Bone marrow (tissue), 2 donors: Measurements from ENCODE around the gene FGFR2.

Experiments used
- DNase-seq, 2 donors: peaks; one replicate each; lab custom pipeline; 2025; lab: John Stamatoyannopoulos, UW

The FGFR2 gene

DNA sequence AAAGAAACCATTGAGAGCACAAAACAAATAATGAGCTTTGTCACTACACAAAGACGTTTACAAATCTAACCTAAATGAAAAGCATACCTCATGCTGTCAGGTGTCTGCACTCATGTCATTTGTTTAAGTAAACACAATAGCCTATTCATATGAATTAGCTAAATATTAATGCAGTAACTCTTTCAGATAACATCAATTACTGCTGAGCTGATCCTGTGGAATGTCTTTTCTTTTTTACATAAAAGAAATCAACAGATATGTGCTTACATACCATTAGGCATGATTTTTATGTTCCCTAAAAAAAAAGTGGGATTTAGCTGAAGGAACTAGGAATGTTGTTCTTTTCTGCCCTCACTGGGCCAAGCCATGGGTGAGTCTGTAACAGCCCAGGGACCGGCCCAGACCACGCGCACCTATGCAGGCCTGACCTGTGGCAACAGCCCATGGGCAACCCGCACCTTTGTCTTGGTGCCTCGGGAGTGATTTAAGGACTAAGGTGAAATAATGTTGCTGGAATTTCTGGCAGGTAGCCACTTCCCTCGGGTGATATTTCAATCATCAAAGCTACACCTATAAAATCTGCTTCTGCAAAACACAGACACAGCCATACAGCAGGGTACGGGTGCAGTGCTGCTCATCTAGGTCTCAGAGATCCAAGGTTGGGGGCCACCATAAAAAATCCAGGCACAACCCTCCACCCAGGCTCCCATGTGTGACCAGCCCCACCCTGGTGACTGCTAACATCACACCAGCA, 44.6 kb downstream of the FGFR2 start:
- DNase-seq = no peak

DNA sequence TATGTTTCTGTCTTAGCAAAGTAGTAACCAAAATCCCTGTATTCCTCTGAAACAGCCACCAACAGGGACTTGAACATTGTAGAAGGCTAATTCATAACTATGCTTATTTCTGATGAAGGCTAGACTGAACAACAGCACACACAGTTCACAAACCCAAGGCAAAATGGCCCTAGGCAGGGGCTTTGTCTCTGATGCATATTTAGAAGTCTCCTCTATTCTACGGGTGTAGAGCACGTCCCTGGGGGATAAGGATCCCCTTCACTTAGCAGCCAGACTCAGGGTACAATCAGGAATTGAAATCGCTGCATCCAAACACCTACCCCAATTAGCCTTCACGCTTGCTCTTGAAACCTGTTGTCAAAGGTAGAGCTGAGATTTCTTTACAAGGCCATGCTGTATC, 45.5 kb downstream of the FGFR2 start:
- DNase-seq = no peak

DNA sequence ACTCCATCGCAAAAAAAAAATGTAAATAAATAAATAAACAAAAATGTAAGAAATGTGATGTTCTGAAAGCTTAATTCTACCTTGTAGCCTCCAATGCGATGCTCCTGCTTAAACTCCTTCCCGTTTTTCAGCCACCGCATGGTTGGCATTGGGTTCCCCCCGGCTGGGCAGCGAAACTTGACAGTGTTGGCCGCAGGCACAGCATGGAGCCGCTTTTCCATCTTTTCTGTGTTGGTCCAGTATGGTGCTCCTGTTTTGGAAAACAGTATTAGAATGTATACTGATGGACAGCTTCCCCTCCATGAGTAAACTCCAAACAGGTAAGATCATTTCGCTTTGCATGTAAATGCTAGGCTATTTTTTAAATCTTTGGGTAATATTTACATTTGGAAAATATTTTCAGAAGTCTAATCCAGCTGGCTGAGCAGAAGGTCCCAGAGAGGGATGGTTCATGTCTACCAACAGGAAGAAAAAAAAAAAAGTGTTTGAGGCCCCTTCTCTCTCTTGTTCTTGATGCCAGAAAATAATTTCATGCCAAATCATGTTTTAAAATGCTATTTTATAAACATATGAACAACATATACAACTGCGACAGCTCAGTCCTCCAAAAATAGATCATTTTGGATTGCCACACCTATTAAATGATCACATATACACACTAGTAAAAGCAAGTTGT, 46.9 kb downstream of the FGFR2 start:
- DNase-seq = no peak

DNA sequence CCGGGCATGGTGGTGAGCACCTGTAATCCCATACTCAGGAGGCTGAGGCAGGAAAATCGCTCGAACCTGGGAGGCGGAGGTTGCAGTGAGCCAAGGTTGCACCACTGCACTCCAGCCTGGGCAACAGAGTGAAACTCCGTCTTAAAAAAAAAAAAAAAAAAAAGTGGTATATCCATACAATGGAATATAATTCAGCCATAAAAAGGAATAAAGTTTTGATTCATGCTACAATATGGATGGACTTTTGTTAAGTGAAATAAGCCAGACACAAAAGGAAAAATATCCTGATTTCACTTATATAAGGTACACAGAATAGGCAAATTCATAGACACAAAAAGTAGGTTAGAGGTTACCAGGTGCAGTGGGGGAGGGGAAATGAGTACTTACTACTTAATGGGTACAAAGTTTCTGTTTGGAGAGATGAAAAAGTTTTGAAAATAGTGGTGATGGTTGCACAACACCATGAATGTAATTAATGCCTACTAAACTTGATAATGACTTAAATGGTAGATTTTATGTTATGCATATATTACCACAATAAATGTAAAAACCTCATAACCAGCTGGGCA, 53.9 kb downstream of the FGFR2 start:
- DNase-seq = no peak

DNA sequence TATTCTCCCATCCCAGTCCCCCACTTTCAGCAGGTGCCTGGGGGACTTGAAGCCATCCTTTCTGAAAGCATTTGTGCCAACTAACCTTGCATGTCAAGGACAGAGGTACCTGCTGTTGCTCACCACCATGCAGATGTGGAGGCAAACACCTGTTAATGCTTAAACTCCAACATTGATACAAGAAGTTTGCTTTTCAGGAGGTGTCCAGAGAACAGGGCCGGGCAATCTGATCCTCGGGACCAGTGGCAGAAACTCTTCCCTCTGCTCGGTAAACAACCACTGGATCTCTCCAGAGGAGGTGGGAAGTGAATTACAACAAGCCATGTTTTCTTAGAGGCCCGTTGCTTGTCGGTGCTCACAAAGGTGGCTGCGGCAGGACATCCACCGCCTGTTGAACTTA, 54.7 kb downstream of the FGFR2 start:
- no peak for DNase-seq

DNA sequence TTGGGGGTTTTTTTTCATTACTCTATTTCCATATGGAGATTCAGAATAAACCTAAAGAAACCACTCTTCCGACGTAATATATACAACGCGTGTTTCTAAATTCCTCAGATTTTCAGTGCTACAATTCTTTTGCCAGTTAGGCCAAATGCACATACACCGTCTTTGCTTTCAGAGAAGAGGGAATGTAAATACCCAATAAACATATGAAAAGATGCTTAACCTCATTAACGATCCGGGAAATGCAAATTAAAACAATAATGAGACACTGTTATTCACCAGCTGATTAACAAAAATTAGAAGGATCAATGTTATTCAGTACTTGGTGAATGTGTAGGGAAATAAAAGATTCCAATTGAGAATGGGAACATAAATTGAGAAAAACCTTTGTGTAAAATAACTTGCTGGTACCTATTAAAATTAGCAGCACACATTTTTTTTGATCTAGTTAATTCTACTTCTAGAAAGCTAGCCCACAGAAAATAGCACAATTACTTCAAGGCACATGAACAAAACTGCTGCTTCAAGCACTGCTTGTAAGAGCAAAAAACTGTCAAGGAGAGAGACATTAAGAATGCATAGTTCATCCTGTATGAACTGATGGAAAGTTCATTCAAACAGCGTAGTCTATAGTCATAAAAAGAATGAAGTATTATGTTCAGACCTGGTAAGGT, 56.7 kb downstream of the FGFR2 start:
- DNase-seq = no peak

DNA sequence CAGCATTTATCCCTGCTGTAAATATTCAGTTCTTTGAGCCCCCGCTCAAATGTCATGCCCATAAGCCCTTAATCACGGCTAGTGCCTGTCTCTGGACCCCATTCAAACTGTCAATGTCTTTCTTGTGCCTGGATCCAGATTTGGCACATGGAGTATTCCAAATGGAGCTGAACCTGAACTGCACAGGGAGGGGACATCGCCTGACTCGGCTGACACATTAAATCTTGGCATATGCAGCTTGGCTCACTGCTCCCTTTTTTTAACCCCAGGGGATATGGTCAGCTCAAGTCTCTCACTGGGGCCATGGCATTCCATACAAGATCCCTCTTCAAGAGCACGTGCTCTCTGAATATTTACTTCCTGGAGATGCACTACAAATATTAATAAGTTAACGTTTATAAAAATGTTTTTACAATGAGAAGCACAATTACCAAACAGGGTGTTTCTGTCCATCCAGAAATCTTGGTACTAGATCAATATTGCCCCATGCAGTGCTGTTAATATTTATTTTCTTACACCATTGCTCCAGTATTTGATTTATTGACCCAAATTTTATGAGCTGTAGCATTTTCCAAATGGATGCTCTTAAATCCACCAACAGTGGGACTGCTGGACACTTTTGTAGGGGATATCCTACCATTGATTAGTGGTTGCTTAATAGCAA, 57.4 kb downstream of the FGFR2 start:
- DNase-seq = no peak

DNA sequence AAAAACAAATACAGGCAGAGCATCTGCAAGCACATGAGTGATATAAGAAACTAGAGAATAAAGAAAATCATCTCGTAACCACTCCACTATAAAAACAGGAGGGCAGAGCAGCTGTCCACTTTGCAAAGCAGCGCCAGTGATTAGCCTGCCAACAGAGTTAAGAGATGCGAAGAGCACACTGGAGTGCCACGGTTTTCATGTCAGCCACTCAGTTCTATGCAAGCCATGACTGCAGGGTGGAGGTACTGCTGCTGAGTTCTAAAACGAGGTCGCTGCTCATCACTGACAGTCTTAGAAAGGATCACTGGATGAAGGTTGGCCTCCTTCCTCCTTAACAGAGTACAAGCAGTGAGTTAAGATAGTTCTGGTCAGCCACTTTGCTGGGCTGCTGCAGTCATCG, 58.5 kb downstream of the FGFR2 start:
- no peak for DNase-seq

DNA sequence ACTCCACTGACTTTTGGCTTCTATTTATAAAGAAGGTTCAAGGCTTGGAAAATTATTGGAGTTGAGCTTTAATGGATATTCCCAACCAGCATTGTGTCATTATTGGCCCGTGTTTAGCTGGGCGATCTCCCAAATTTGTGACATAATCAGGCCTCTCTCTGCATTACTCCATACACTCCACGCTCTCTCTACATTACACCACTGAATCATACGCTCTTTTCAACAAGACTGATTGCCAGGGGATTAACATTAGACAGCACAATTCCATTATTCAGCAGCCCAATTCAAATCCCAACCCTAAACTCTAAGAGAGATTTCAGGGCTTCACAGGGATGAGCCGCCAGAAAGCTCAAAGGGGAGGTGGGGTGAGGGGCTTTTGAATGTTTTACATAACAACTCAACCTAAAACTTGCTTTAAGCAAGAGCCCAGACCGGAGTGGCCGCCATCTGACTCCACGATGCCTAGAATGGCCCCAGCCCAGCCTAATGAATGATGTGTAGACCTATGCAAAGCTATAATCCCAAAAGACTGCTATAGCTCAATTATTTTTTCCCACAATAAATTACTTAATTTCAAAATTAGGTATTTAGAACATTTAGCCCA, 61.8 kb downstream of the FGFR2 start:
- no peak for DNase-seq

DNA sequence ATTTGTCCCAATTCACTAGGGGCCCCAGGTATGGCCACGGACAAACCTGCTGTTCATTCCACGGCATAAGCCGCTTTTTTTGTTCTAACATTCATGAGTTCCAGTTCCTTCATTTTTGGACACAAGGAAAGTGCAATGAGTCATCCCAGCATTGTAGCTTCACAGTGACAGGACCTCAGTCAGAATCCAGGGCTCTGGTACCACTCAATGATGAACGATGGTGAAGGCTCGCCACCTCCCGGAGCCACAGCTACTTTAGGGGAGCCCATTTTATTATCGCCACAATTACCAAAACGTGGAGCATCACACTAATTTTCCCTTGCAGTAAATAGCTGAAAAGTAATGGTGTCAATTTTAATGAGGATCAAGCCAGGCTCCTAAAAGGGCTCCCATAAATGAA, 62.9 kb downstream of the FGFR2 start:
- no peak for DNase-seq

DNA sequence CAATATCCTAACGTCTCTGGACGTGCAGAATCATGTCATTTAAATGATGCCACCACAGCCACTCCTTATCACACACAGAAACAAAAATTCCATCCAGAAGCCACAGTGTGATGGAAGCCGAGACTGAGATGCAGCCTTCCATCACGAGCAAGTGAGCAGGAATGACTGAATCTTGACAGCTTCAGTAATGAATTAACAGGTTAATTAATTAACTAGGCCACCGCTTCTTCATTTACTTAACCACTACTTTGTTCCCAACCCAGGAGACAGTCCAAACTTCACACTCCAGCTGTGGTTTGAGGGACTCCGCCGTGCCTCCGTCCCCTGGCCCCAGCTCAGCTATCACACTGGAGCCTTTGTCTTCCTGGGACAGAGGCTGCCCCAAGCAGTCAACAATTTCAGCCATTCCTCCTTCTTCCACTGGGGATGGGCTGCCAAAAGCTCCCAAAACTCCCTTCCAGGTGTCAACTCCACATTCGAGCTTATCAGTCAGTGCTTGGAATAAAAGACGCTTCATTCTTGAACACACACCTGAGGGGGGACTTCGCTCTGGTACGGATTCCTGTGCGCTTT, 65.9 kb downstream of the FGFR2 start:
- no peak for DNase-seq

DNA sequence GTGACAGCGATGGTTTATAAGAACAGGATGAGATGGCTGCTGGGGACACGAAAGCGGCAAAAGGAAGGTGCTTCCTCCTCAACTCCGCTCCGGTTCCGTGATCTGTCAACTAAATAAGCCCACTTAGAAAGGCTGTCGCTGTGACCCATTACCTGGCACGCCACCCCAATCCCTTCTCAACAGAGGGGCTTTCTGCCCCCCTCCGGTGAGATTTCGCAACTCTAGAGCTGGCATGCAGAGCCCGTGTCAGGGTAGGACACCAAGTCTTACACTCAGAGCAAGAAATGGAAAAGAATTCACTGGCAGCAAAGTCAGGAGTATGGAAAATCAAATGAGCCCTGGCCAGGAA, 66.4 kb downstream of the FGFR2 start:
- no peak for DNase-seq

DNA sequence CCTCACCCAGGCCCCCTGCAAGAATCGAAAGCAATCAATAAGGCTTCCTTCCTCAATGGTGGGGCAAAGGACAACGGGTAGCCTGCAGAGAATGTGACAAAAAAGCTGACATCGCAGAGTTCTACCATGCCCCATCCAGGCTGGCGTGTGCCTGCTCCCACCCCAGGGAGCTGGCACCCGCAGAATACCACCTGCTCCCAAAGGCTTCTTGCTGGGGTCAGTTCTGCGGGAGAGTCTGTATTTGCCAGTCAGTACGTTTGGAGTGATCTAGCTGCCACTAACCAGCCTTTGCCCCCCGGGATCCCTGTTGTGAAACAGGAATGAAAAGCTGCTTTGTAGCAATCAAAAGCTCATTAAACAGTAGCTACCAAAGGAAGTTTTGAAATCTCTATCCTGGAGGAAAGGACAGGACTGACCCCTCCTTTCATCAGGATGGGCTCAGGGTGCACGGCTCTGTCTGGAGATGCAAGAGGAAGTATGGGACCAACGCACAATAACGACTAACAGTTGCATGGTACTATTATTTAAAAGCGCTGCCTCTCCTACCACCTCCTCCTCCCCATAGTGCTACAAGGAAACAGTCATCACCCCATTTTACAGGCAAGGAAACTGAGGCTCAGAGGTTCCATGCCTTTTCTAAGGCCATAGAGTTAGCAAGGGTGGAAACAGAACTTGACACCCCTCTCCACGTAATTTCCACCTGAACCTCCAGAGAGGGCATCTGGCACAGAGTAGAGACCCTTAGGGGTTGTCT, 67.0 kb downstream of the FGFR2 start:
- no peak for DNase-seq

DNA sequence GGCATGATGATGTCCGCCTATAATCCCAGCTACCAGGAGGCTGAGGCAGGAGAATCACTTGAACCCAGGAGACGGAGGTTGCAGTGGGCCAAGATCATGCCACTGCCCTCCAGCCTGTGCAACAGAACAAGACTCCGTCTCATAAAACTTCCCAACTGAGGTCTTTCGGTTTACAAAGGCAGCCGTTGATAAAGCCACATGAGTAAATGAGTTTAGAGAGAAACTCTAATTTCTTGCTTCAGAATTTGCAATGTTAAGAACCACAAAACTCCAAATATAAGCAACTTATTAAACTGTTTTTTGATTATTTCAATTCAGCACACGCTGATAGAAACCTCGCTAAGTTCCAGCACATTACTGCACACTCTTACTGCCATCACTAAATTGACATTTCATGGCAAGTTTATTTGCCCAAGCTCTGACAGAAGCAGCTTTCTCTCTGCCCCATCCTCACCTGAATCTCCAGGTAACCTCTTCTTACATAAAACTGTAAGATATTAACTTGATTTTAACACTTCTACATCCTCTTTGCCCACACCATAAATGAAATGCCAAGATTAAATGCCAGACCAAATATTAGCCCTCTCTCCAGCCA, 67.7 kb downstream of the FGFR2 start:
- no peak for DNase-seq

DNA sequence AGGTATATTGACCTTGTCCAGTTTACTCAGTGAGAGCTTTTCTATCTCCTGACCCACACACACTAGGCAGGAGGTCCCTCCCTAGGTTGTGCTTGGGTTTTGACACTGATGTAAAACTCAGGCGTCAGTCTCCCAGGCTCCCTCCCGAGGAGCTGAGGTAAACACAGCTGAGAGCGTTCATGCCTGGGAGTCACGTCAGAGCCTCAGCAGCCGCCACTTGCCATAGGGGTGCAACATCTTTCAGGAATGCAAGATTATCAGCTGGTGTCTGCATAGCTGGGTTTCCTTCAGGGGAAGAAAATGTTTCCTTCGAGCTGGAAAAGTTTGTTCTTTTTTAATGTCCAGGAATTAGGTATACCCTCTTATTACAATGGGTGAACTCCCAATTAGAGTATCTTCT, 70.6 kb downstream of the FGFR2 start:
- no peak for DNase-seq

DNA sequence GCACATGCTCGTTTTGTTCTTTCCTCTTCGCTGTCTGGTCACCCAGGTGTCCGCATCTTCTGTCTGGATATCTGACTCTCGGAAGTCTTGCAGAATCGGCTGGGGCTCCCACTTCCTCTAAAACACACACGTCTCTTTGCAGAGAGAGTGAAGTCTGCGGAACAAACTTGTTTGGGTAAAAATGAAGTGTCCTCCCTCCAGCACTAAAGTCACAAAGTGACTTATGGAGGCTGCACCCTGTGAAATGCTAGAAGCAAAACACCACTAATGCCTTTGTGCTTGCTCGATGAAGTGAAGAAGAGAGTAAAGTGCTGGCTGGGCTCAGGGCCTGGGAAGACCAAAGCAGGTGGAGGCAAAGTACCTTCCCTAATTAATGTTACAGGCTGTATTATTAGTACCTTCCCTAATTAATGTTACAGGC, 71.4 kb downstream of the FGFR2 start:
- no peak for DNase-seq

DNA sequence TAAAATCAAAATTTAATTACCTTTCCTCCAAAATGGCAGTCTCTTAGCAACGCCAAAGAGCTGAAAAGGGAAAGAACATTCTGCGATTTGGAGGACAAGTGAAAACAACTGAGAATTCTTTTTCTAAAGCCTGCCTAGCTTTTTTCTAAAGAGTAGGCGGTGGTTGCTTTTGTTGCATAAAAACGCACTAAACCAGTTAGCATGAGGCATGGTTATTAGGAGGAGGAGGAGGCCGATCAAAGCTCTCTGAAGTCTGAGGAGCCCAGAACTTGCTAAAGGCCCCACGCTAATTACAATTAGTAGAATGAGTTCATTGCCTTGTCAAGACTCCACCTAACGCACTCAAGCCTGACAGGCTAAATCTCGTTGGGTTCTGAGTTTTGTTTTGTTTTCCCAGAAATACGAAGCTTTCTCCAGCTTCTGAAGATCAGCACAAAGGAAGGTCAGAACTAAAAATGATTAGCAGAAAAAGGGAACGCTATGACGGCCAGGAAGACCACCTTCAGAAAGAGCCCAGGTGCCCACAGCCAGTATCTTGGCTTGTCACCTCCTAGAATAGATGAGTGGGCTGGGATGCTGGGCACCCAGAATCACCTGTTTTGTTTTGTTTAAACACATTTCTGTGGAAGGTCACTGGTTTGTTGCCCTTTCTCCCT, 72.0 kb downstream of the FGFR2 start:
- DNase-seq = no peak

DNA sequence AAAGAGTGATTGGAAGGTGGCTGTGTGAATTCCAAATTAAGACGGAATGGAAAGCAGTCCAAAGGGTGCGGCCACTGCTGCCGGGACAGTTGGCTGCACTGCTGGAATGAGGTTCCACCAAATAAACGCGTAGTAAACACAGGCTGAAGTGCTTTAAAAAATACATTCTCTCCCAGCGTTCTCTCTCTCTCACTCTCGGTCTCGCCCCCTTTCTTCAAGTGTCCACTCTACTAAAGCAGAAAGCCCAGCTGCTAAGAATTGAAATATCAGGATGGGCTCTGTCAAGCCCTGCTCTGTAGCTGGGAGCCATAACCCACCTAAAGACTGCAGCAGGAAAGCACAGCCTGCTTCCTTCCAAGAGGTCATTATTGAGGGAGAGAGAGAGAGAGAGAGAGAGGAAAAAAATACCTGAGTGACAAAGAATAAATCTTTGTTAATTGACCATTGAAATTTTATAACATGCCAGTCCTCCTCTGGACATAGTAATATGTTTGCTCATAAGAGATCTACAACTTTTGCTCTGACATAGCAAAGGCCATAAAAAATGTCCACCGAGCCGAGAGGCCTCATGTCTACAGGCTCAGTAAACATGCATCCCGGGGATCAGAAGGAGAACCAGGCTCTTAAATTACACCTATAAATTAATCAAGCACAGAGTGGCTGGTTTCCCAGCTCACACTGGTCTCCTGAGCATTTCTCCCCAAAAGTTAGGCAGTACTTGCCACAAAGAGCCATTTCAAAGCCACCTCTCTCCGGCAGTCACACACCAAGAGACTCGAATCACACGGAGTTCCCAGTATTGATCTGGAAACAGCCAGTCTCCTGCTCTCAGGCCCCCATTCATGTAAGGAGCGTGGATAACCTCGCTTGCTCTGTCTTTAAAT, 72.8 kb downstream of the FGFR2 start:
- DNase-seq = no peak
